GM12801 (cell line): ENCODE results near the gene CFAP410.

Source experiments
- CTCF ChIP-seq: IDR thresholded peaks from one replicate; pipeline ENCODE4 v1.5.1; 2011; ENCODE audit warnings: control low read depth; ENCODE audit not compliant: insufficient read length; ENCODE audit errors: extremely low read depth

The CFAP410 gene

GRCh38 chr21:44338971-44339910, at the start of gene CFAP410:
CFAP410 (minus strand) TSS chr21:44339390; CDS start chr21:44339194, 196 bp downstream.
- TF ChIP-seq CTCF = no peak

- TF ChIP-seq CTCF = no peak
Observed at GRCh38 chr21:44384968-44385367, 45.8 kb upstream of the CFAP410 start.

DNA sequence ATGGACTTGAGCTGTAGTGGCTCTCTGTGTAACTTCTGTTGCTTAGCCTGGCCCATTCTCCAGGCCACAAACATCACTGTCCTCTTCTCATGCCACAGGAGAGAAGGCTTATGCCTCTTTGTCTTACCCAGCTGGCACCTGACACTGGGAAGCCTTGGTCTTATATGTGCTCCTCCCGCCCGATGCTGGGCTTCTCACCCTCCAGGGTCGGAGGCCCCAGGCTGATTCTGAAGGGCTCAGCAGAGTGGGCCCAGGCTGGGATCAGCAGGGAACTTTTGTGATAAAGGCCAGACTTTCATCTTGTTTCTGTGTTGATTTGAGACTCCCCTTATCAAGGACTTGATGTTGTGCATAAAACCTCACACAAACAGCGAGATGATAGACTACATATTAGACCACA, 44.0 kb upstream of the CFAP410 start:
- TF ChIP-seq CTCF = no peak

- TF ChIP-seq CTCF = no peak
Observed at GRCh38 chr21:44382536-44382935, 43.3 kb upstream of the CFAP410 start.

GRCh38 chr21:44381874-44382273, 42.7 kb upstream of the CFAP410 start:
- TF ChIP-seq CTCF = no peak

GRCh38 chr21:44380876-44381275, 41.7 kb upstream of the CFAP410 start:
- no peak for TF ChIP-seq CTCF

GRCh38 chr21:44379991-44380865, 41.0 kb upstream of the CFAP410 start:
- no peak for TF ChIP-seq CTCF
